Esophagus muscularis mucosa (tissue), 3 donors: Measurements from ENCODE around the gene NCKIPSD.

ENCODE experiments used
- POLR2AphosphoS5 ChIP-seq, 2 donors: sonication (generic); formaldehyde crosslinking; IDR thresholded peaks; one replicate each; pipeline ENCODE4 v1.6.1; 2017; ENCODE audit warnings: antibody characterized with exemption in 2 of 2
- TF ChIP-seq, protein P1 (sequence below), 3 experiments: fragments of 200-600 bp in 2 of 3; fragments of 450-650 bp in 1 of 3; sonication (generic) in 2 of 3; IDR thresholded peaks; one replicate each; pipeline ENCODE4 v1.5.1; 2017 to 2019; ENCODE audit warnings: antibody characterized with exemption in 3 of 3, mild to moderate bottlenecking in 2 of 3, moderate library complexity in 1 of 3

DNA sequence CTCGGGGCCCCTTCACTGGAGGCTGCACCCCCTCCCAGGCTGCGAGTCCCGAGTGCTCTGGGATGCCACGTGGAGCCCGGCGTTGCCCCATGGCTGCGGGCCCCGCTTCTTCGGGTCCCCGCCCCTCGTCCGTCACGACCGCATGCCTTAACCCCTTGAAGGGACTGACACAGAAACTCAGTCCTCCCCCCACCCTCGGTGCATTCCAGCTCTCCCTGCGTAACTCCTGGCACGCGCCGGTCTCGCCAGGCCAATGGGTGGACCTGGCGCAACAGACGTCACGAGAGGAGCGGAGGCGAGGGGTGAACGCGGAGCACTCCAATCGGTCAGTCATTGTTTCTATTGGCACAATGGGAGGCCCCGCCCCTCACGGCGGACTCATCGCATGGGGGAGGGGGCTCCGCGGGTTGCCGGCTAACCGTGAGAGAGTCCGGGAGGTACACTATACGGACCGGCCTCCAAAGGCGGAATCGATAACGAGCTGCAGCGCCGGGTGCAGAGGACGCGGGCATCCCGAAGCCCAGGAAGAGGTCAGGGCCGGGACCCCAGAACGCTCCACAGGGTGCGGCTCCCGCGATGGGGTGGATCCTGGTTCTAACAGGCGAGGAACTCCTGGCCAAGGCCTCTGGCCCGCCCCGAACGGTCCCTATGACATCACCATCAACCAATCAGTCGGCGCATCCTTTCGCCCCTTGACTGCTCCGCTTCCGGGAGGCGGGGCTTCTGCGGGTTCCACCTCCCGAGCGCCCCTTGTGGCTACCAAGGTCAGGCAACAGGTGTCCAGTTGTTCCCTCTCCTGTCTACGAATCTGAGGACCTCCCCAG is 22.0 kb downstream of the NCKIPSD start:
- peak; percentile 82 to 83 for TF ChIP-seq POLR2AphosphoS5 (IDR thresholded peaks at IDR 0.05)
- TF ChIP-seq, protein P1, sequence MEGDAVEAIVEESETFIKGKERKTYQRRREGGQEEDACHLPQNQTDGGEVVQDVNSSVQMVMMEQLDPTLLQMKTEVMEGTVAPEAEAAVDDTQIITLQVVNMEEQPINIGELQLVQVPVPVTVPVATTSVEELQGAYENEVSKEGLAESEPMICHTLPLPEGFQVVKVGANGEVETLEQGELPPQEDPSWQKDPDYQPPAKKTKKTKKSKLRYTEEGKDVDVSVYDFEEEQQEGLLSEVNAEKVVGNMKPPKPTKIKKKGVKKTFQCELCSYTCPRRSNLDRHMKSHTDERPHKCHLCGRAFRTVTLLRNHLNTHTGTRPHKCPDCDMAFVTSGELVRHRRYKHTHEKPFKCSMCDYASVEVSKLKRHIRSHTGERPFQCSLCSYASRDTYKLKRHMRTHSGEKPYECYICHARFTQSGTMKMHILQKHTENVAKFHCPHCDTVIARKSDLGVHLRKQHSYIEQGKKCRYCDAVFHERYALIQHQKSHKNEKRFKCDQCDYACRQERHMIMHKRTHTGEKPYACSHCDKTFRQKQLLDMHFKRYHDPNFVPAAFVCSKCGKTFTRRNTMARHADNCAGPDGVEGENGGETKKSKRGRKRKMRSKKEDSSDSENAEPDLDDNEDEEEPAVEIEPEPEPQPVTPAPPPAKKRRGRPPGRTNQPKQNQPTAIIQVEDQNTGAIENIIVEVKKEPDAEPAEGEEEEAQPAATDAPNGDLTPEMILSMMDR (IDR thresholded peaks at IDR 0.05), result peak; percentile 45 to 67 (median 46)
